Measurements from ENCODE around the gene KRTAP13-2. TPM values are rescaled to one million over a fixed set of nuclear protein-coding genes. Genes with fewer than 3 reads are reported as not detected.

Gene KRTAP13-2
- total and polyA plus RNA-seq, 4 donors, result not detected

- Histone ChIP-seq H3K27ac (ENCODE audit: low read depth in 1 of 2, low read length in 2 of 2) (no peak overlapping the region), H3K36me3 (ENCODE audit: control insufficient read depth in 4 of 4, insufficient read depth in 3 of 4, low read depth in 1 of 4, low read length in 3 of 4) (no peaks in the 10 kb centered on the region), H3K4me1 (ENCODE audit: control insufficient read depth in 4 of 4, insufficient read depth in 4 of 4, low read length in 3 of 4) (no peaks in the 10 kb centered on the region), H3K4me3 (ENCODE audit: low read depth in 1 of 3, low read length in 3 of 3) (no peak overlapping the region), H3K9me3 (ENCODE audit: control insufficient read depth in 4 of 4, low read length in 3 of 4) (peaks cover 0 to 2% (median 0%) of the 10 kb centered on the region in 4 donors), H3K27me3 (ENCODE audit: control insufficient read depth in 4 of 4, insufficient read depth in 4 of 4, low read length in 3 of 4) (peaks cover 0 to 3% (median 0%) of the 10 kb centered on the region in 4 donors), H3K9ac (ENCODE audit: low read depth in 1 of 2, low read length in 2 of 2) (no peak overlapping the region)
- 49% methylated on average over 3 of the region's 3 CpGs for WGBS
- TF ChIP-seq RAD21 (IDR thresholded peaks at IDR 0.05) (no peak), NR2F2 (IDR thresholded peaks at IDR 0.05) (no peak), SP1 (IDR thresholded peaks at IDR 0.05) (no peak), YY1 (IDR thresholded peaks at IDR 0.05) (no peak), ZBTB33 (IDR thresholded peaks at IDR 0.05) (no peak), TAF1 (conservative IDR thresholded peaks at IDR 0.05) (no peak), FOXA1 (IDR thresholded peaks at IDR 0.05) (no peak)
- TF ChIP-seq, protein P1, sequence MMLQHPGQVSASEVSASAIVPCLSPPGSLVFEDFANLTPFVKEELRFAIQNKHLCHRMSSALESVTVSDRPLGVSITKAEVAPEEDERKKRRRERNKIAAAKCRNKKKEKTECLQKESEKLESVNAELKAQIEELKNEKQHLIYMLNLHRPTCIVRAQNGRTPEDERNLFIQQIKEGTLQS (IDR thresholded peaks at IDR 0.05), result no peak
- DNase-seq (ENCODE audit: low spot score), result no peak
Observed at GRCh38 chr21:30349572-30349971, 22.5 kb downstream of the KRTAP13-2 start.

GRCh38 chr21:30348506-30348905 is 23.6 kb downstream of the KRTAP13-2 start, which contains the start of gene KRTAP23-1:
Gene KRTAP23-1 (minus strand): TSS chr21:30348606. CDS start chr21:30348606, 0 bp downstream.
- TF ChIP-seq, protein P2, sequence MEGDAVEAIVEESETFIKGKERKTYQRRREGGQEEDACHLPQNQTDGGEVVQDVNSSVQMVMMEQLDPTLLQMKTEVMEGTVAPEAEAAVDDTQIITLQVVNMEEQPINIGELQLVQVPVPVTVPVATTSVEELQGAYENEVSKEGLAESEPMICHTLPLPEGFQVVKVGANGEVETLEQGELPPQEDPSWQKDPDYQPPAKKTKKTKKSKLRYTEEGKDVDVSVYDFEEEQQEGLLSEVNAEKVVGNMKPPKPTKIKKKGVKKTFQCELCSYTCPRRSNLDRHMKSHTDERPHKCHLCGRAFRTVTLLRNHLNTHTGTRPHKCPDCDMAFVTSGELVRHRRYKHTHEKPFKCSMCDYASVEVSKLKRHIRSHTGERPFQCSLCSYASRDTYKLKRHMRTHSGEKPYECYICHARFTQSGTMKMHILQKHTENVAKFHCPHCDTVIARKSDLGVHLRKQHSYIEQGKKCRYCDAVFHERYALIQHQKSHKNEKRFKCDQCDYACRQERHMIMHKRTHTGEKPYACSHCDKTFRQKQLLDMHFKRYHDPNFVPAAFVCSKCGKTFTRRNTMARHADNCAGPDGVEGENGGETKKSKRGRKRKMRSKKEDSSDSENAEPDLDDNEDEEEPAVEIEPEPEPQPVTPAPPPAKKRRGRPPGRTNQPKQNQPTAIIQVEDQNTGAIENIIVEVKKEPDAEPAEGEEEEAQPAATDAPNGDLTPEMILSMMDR (IDR thresholded peaks at IDR 0.05; ENCODE audit: low read depth, low read length, missing input control), result no peak
- TF ChIP-seq JUND (IDR thresholded peaks at IDR 0.05) (no peak), NR2F2 (IDR thresholded peaks at IDR 0.05) (no peak), SP1 (IDR thresholded peaks at IDR 0.05) (no peak), TAF1 (conservative IDR thresholded peaks at IDR 0.05) (no peak), FOXA2 (IDR thresholded peaks at IDR 0.05) (no peak), FOXA1 (IDR thresholded peaks at IDR 0.05) (no peak), RXRA (IDR thresholded peaks at IDR 0.05) (no peak), REST (IDR thresholded peaks at IDR 0.05) (no peak), EGR1 (IDR thresholded peaks at IDR 0.05; ENCODE audit: low read depth in 2 of 2) (no peak), ZBTB33 (IDR thresholded peaks at IDR 0.05) (no peak), RAD21 (IDR thresholded peaks at IDR 0.05) (no peak)
- TF ChIP-seq, protein P3, sequence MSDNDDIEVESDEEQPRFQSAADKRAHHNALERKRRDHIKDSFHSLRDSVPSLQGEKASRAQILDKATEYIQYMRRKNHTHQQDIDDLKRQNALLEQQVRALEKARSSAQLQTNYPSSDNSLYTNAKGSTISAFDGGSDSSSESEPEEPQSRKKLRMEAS (IDR thresholded peaks at IDR 0.05), result no peak
- TF ChIP-seq, protein P1 (IDR thresholded peaks at IDR 0.05), result no peak
- Histone ChIP-seq H3K9ac (ENCODE audit: low read depth in 1 of 2, low read length in 2 of 2) (no peak within 1 kb of the TSS), H3K4me3 (ENCODE audit: low read depth in 1 of 3, low read length in 3 of 3) (no peak within 1 kb of the TSS), H3K4me1 (ENCODE audit: control insufficient read depth in 4 of 4, insufficient read depth in 4 of 4, low read length in 3 of 4) (no peaks in the 10 kb centered on the region), H3K36me3 (ENCODE audit: control insufficient read depth in 4 of 4, insufficient read depth in 3 of 4, low read depth in 1 of 4, low read length in 3 of 4) (no peaks in the 10 kb centered on the region), H3K27ac (ENCODE audit: low read depth in 1 of 2, low read length in 2 of 2) (no peak within 1 kb of the TSS), H3K9me3 (ENCODE audit: control insufficient read depth in 4 of 4, low read length in 3 of 4) (peaks cover 0 to 2% (median 0%) of the 10 kb centered on the region in 4 donors), H3K27me3 (ENCODE audit: control insufficient read depth in 4 of 4, insufficient read depth in 4 of 4, low read length in 3 of 4) (peaks cover 0 to 3% (median 0%) of the 10 kb centered on the region in 4 donors)
- DNase-seq (ENCODE audit: low spot score), result no peak
- 75% methylated on average over 4 of the region's 4 CpGs for WGBS
